ENCODE results near the gene DDHD1.

- TF ChIP-seq CTCF (IDR thresholded peaks at IDR 0.05) (no peak), POLR2A (IDR thresholded peaks at IDR 0.05) (no peak)
These were observed 3.1 kb upstream of the DDHD1 start for GRCh38 chr14:53156238-53156637.

Data from lower leg skin (tissue), 3 donors.